HG03103 (cell line): ENCODE results near the gene DBR1.
A peak's percentile ranks its signal among the peaks of the same experiment; 100 is the strongest.

ENCODE experiments used
- ATAC-seq: cut with Tn5 transposase; IDR thresholded peaks from one replicate; pipeline ENCODE4 v1.9.1; 2021; ENCODE audit warnings: low read depth; ENCODE audit not compliant: unreplicated experiment

The DBR1 gene

GRCh38 chr3:138174421-138175131, at the start of gene DBR1:
Gene DBR1, minus strand, starts transcription at chr3:138174921. Its CDS starts 126 bp downstream, at chr3:138174795.
- ATAC-seq: peak; percentile 89

- no peak for ATAC-seq
Measured at GRCh38 chr3:138222942-138223287, 48.2 kb upstream of the DBR1 start.

- no peak for ATAC-seq
Measured at GRCh38 chr3:138222131-138222941, 47.6 kb upstream of the DBR1 start.

- no peak for ATAC-seq
Measured at GRCh38 chr3:138220788-138221187, 46.1 kb upstream of the DBR1 start.

- ATAC-seq: no peak
Measured at GRCh38 chr3:138220242-138220641, 45.5 kb upstream of the DBR1 start.

- no peak for ATAC-seq
Measured at GRCh38 chr3:138219255-138219654, 44.5 kb upstream of the DBR1 start.

- no peak for ATAC-seq
Measured at GRCh38 chr3:138213398-138214085, 38.8 kb upstream of the DBR1 start.

GRCh38 chr3:138210528-138210927, 35.8 kb upstream of the DBR1 start:
- no peak for ATAC-seq

- ATAC-seq: no peak
Measured at GRCh38 chr3:138206196-138206595, 31.5 kb upstream of the DBR1 start.

- no peak for ATAC-seq
Measured at GRCh38 chr3:138205527-138205926, 30.8 kb upstream of the DBR1 start.

GRCh38 chr3:138203938-138204337, 29.2 kb upstream of the DBR1 start:
- no peak for ATAC-seq

- no peak for ATAC-seq
Measured at GRCh38 chr3:138202945-138203701, 28.4 kb upstream of the DBR1 start.

- no peak for ATAC-seq
Measured at GRCh38 chr3:138200424-138200823, 25.7 kb upstream of the DBR1 start.

GRCh38 chr3:138199851-138200250, 25.1 kb upstream of the DBR1 start:
- ATAC-seq: peak; percentile 61

GRCh38 chr3:138197524-138197923, 22.8 kb upstream of the DBR1 start:
- no peak for ATAC-seq

GRCh38 chr3:138197058-138197457, 22.3 kb upstream of the DBR1 start:
- ATAC-seq: no peak

- ATAC-seq: no peak
Measured at GRCh38 chr3:138196023-138196422, 21.3 kb upstream of the DBR1 start.

- no peak for ATAC-seq
Measured at GRCh38 chr3:138195481-138195880, 20.8 kb upstream of the DBR1 start.

- no peak for ATAC-seq
Measured at GRCh38 chr3:138188013-138188730, 13.5 kb upstream of the DBR1 start.
